MCF 10A (cell line): ENCODE results near the gene KRT76. TPM values are rescaled to one million over a fixed set of nuclear protein-coding genes. Genes with fewer than 3 reads are reported as not detected.

Experiments used
- BruUV-seq: library from RNA; stranded (reverse); fragments of 400-500 nt; replicated peaks from 2 replicates; lab custom pipeline; 2021; lab: Mats Ljungman, UMichigan
- CTCF ChIA-PET: fragments of 300-600 bp; sonication (Branson Sonifier 250); formaldehyde crosslinking; extraction: SDS; loops from one replicate; lab custom pipeline; 2021; ENCODE audit warnings: antibody characterized with exemption, inconsistent platforms; lab: Yijun Ruan, JAX
- POLR2A ChIA-PET: fragments of 300-600, 350-650 bp; sonication (Branson Sonifier 250); formaldehyde crosslinking; extraction: SDS; loops from one replicate; lab custom pipeline; 2020; ENCODE audit warnings: antibody characterized with exemption, inconsistent platforms; lab: Yijun Ruan, JAX
- DNase-seq: peaks from one replicate; pipeline ENCODE4 v3.0.0-alpha.2; 2018; ENCODE audit not compliant: unreplicated experiment
- H3K27ac Mint-ChIP-seq: one replicate; pipeline ENCODE4 v1.8.0; 2022; ENCODE audit warnings: mild to moderate bottlenecking, low read depth, mixed read lengths; ENCODE audit not compliant: unreplicated experiment
- H3K27me3 Mint-ChIP-seq: one replicate; pipeline ENCODE4 v1.8.0; 2022; ENCODE audit warnings: mixed read lengths; ENCODE audit not compliant: insufficient read depth, unreplicated experiment
- H3K36me3 Mint-ChIP-seq: one replicate; pipeline ENCODE4 v1.8.0; 2022; ENCODE audit warnings: mild to moderate bottlenecking, moderate library complexity, mixed read lengths; ENCODE audit not compliant: insufficient read depth, unreplicated experiment
- H3K4me1 Mint-ChIP-seq: one replicate; pipeline ENCODE4 v1.8.0; 2022; ENCODE audit warnings: mixed read lengths; ENCODE audit not compliant: insufficient read depth, unreplicated experiment
- H3K4me3 Mint-ChIP-seq: one replicate; pipeline ENCODE4 v1.8.0; 2022; ENCODE audit warnings: mild to moderate bottlenecking, moderate library complexity, mixed read lengths; ENCODE audit not compliant: unreplicated experiment
- H3K9me3 Mint-ChIP-seq: one replicate; pipeline ENCODE4 v1.8.0; 2022; ENCODE audit warnings: mixed read lengths; ENCODE audit not compliant: unreplicated experiment
- CTCF ChIP-seq: fragments of 200-600 bp; IDR thresholded peaks from one replicate; pipeline ENCODE4 v1.8.0; 2022; ENCODE audit warnings: antibody characterized with exemption, mild to moderate bottlenecking; ENCODE audit not compliant: unreplicated experiment
- intact Hi-C: fragments of 100-400 bp; cut with micrococcal nuclease; formaldehyde crosslinking; loops from 2 replicates; pipeline ENCODE4 v1.14.1; 2022
- total RNA-seq: library from RNA; stranded (reverse); gene quantifications from 2 replicates; pipeline ENCODE4 v1.2.3, GENCODE V29; 2022

Gene KRT76
- total RNA-seq, 1 experiment from 2014 or later: not detected

GRCh38 chr12:52755533-52755932 lies 21.6 kb downstream of the KRT76 start:
- Mint-ChIP-seq H3K4me3 (no peak overlapping the region), H3K9me3 (no peaks in the 10 kb centered on the region), H3K27me3 (peaks cover 32% of the 10 kb centered on the region), H3K27ac (no peak overlapping the region), H3K36me3 (no peaks in the 10 kb centered on the region), H3K4me1 (no peaks in the 10 kb centered on the region)
- no peak for DNase-seq
- intact Hi-C loops: no loop called here
- CTCF ChIA-PET: no interaction called here
- POLR2A ChIA-PET: interaction anchor here (0.7 kb wide), 1 partner anchor 17 kb away, joined by 4 read pairs; no protein-coding TSS in a partner anchor
- no TSS peak for BruUV-seq
- no peak for TF ChIP-seq CTCF

GRCh38 chr12:52754135-52754534 lies 23.0 kb downstream of the KRT76 start:
- H3K4me3 Mint-ChIP-seq: no peak overlapping the region
- CTCF ChIA-PET: no interaction called here
- no peaks in the 10 kb centered on the region for H3K9me3 Mint-ChIP-seq
- H3K4me1 Mint-ChIP-seq: no peaks in the 10 kb centered on the region
- H3K27ac Mint-ChIP-seq: no peak overlapping the region
- no peaks in the 10 kb centered on the region for H3K36me3 Mint-ChIP-seq
- no TSS peak for BruUV-seq
- TF ChIP-seq CTCF: no peak
- H3K27me3 Mint-ChIP-seq: peaks cover 46% of the 10 kb centered on the region
- POLR2A ChIA-PET: no interaction called here
- intact Hi-C loops: no loop called here
- DNase-seq: no peak

GRCh38 chr12:52753283-52753682 lies 23.9 kb downstream of the KRT76 start:
- BruUV-seq: no TSS peak
- no peaks in the 10 kb centered on the region for H3K4me1 Mint-ChIP-seq

GRCh38 chr12:52752516-52752915 lies 24.6 kb downstream of the KRT76 start:
- H3K36me3 Mint-ChIP-seq: no peaks in the 10 kb centered on the region
- POLR2A ChIA-PET: interaction anchor here (0.6 to 0.7 kb wide), 2 partner anchors 26 to 61 kb away, joined by 3 read pairs; partner anchors contain the start of gene KRT4
- no TSS peak for BruUV-seq
- intact Hi-C loops: no loop called here
- CTCF ChIA-PET: interaction anchor here (0.6 kb wide), 1 partner anchor 87 kb away, joined by 3 read pairs; no protein-coding TSS in a partner anchor
- no peak for DNase-seq
- H3K4me1 Mint-ChIP-seq: no peaks in the 10 kb centered on the region
- peaks cover 57% of the 10 kb centered on the region for H3K27me3 Mint-ChIP-seq
- no peak overlapping the region for H3K4me3 Mint-ChIP-seq
- H3K27ac Mint-ChIP-seq: no peak overlapping the region
- no peaks in the 10 kb centered on the region for H3K9me3 Mint-ChIP-seq
- no peak for TF ChIP-seq CTCF

More at GRCh38 chr12:52753283-52753682, 23.9 kb downstream of the KRT76 start:
- ChIA-PET CTCF (interaction anchor here (0.6 kb wide), 1 partner anchor 86 kb away, joined by 3 read pairs; no protein-coding TSS in a partner anchor), POLR2A (interaction anchor here (0.6 kb wide), 1 partner anchor 26 kb away, joined by 3 read pairs; no protein-coding TSS in a partner anchor)
- Mint-ChIP-seq H3K27ac (no peak overlapping the region), H3K27me3 (peaks cover 54% of the 10 kb centered on the region), H3K9me3 (no peaks in the 10 kb centered on the region), H3K36me3 (no peaks in the 10 kb centered on the region), H3K4me3 (no peak overlapping the region)
- intact Hi-C loops: no loop called here
- no peak for DNase-seq
- no peak for TF ChIP-seq CTCF
